ENCODE results near the gene RPL7L1. TPM values are rescaled to one million over a fixed set of nuclear protein-coding genes. Genes with fewer than 3 reads are reported as not detected.
"Not testable (repeated sequence)": the region's sequence is repeated elsewhere in the genome, so short reads cannot be mapped to it uniquely, and the experiment has no call there.

RPL7L1 gene
- polyA plus RNA-seq, 3 donors: 110 to 123 (median 119) TPM

GRCh38 chr6:42880871-42881270, 1.5 kb downstream of the RPL7L1 start:
- not testable (repeated sequence) for DNase-seq (ENCODE audit: extremely low read depth in 1 of 11, low read depth in 9 of 11, low spot score in 4 of 11)

GRCh38 chr6:42885702-42886101, 6.3 kb downstream of the RPL7L1 start:
- DNase-seq (ENCODE audit: extremely low read depth in 1 of 11, low read depth in 9 of 11, low spot score in 4 of 11): no peak

- DNase-seq (ENCODE audit: extremely low read depth in 1 of 11, low read depth in 9 of 11, low spot score in 4 of 11): not testable (repeated sequence)
Observed at GRCh38 chr6:42888201-42888600, 8.8 kb downstream of the RPL7L1 start.

GRCh38 chr6:42889815-42890214, 10.4 kb downstream of the RPL7L1 start:
- no peak for DNase-seq (ENCODE audit: extremely low read depth in 1 of 11, low read depth in 9 of 11, low spot score in 4 of 11)

- peak; percentile 87 to 95 (median 91) for DNase-seq (ENCODE audit: extremely low read depth in 1 of 11, low read depth in 9 of 11, low spot score in 4 of 11)
Observed at GRCh38 chr6:42890311-42891198, 11.1 kb downstream of the RPL7L1 start.

- no peak for DNase-seq (ENCODE audit: extremely low read depth in 1 of 11, low read depth in 9 of 11, low spot score in 4 of 11)
Observed at GRCh38 chr6:42891199-42891722, 11.8 kb downstream of the RPL7L1 start.

- DNase-seq (ENCODE audit: extremely low read depth in 1 of 11, low read depth in 9 of 11, low spot score in 4 of 11): not testable (repeated sequence)
Observed at GRCh38 chr6:42894041-42894828, 14.8 kb downstream of the RPL7L1 start.

GRCh38 chr6:42896178-42896719, 16.8 kb downstream of the RPL7L1 start:
- DNase-seq (ENCODE audit: extremely low read depth in 1 of 11, low read depth in 9 of 11, low spot score in 4 of 11): no peak

- peak in 6 of 11 donors; percentile 48 to 70 (median 54) for DNase-seq (ENCODE audit: extremely low read depth in 1 of 11, low read depth in 9 of 11, low spot score in 4 of 11)
Observed at GRCh38 chr6:42898891-42899361, 19.5 kb downstream of the RPL7L1 start.

GRCh38 chr6:42899871-42900270, 20.5 kb downstream of the RPL7L1 start:
- DNase-seq (ENCODE audit: extremely low read depth in 1 of 11, low read depth in 9 of 11, low spot score in 4 of 11): peak in 2 of 11 donors; percentile 46 to 48

GRCh38 chr6:42901538-42901957, 22.1 kb downstream of the RPL7L1 start:
- peak in 10 of 11 donors; percentile 63 to 83 (median 74) for DNase-seq (ENCODE audit: extremely low read depth in 1 of 11, low read depth in 9 of 11, low spot score in 4 of 11)

- DNase-seq (ENCODE audit: extremely low read depth in 1 of 11, low read depth in 9 of 11, low spot score in 4 of 11): not testable (repeated sequence)
Observed at GRCh38 chr6:42902429-42903263, 23.2 kb downstream of the RPL7L1 start.

GRCh38 chr6:42904467-42904866, 25.1 kb downstream of the RPL7L1 start:
- DNase-seq (ENCODE audit: extremely low read depth in 1 of 11, low read depth in 9 of 11, low spot score in 4 of 11): no peak

GRCh38 chr6:42907336-42907735, 27.9 kb downstream of the RPL7L1 start:
- peak in 2 of 11 donors; percentile 27 to 39 for DNase-seq (ENCODE audit: extremely low read depth in 1 of 11, low read depth in 9 of 11, low spot score in 4 of 11)

- DNase-seq (ENCODE audit: extremely low read depth in 1 of 11, low read depth in 9 of 11, low spot score in 4 of 11): no peak
Observed at GRCh38 chr6:42909835-42910234, 30.4 kb downstream of the RPL7L1 start.

GRCh38 chr6:42911171-42912021, 32.0 kb downstream of the RPL7L1 start:
- DNase-seq (ENCODE audit: extremely low read depth in 1 of 11, low read depth in 9 of 11, low spot score in 4 of 11): peak in 1 of 11 donors; percentile 26

- no peak for DNase-seq (ENCODE audit: extremely low read depth in 1 of 11, low read depth in 9 of 11, low spot score in 4 of 11)
Observed at GRCh38 chr6:42914546-42914945, 35.1 kb downstream of the RPL7L1 start.
